Midbrain (tissue), 1 donor: ENCODE data around the gene HDC.

Source experiments
- DNase-seq: peaks from one replicate; lab custom pipeline; 2025; lab: John Stamatoyannopoulos, UW

Gene HDC

GRCh38 chr15:50252556-50252955 is 13.0 kb downstream of the HDC start:
- DNase-seq, result no peak

GRCh38 chr15:50251638-50252182 is 13.8 kb downstream of the HDC start:
- no peak for DNase-seq

GRCh38 chr15:50250760-50251394 is 14.6 kb downstream of the HDC start:
- DNase-seq, result no peak

DNA sequence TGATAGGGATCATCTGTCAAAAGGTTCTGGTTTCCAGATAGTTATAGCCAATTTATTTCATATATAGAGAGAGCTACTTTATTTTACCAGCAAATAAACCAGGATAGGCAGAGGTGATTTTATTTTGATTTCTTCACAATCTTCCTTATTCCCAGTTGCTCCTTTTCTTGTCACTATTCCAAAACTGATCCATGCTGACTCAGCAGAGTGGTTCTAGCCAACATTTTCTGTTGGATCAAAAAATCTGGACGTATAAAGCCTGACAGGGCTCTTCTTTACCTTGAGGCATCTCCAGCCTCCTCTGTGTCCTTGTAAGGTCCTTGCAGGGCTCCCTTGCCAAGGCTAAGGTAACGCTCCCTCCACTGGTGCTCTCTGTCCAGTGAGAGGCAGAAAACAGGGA is 15.8 kb downstream of the HDC start:
- no peak for DNase-seq

DNA sequence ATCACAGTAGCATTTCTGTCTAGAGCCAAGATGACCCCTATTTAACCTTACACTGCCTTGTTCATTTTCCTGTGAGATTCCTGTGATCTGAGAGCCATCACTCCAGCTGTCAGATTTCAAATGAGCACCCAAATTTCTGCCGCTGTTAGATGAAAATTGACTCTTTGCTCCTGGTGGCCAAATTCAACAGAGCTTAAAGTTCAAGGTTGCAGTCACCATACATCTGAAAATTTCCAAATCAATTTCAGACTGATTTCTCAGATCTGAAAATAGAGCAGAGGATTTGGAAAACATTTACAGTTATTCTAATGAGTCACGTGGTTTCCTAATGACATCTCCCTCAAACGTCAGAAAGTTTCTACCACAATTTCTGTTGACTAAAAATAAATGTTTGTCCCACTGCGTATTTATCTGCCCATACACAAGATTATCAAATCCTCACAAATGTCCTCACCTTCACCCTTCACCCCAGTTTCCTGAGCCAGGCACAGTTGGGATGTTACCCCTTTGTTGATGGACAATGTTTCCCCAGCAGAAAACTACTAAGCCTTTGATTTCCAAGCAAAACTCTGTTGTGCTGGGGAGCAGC is 16.4 kb downstream of the HDC start:
- DNase-seq, result no peak

DNA sequence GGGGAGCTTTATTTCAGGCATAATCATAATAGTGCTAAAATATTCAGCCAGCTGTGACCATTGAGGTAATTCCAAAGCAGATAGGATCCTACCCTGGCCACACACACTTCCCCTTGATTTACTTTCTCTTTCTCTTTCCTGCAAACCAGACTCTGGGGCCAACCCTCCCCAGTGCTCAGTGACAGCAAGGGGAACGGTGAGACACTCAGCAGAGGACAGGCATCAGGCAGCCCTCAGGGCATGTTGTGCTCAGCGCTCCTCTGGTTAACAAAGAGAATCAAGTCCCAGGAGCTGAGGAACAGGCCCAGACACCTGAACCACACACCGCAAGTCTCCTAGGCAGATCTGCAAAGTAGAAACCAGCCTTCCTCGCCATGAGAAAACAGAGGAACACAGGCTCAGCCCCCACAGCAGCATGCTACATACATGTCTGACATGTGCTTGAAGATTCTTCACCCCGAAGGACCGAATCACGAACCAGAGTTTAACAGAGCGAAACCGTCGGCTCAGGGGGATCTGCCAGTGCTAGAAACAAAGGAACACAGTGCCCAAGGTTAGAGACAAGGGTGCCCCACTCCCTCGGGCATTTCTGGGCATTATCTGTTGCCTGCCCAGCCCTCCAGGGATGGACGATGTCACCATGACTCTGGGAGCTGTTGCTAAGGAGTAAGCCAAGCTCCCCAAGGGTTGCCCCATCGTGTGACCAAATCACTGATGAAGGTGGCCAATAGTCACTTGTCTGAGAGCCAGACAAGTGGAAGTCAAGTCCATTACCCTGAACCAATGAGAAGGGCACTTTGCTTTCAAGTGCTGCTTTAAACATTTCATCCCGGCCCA is 17.5 kb downstream of the HDC start:
- DNase-seq, result no peak

- no peak for DNase-seq
Measured at GRCh38 chr15:50246631-50247030, 18.9 kb downstream of the HDC start.

DNA sequence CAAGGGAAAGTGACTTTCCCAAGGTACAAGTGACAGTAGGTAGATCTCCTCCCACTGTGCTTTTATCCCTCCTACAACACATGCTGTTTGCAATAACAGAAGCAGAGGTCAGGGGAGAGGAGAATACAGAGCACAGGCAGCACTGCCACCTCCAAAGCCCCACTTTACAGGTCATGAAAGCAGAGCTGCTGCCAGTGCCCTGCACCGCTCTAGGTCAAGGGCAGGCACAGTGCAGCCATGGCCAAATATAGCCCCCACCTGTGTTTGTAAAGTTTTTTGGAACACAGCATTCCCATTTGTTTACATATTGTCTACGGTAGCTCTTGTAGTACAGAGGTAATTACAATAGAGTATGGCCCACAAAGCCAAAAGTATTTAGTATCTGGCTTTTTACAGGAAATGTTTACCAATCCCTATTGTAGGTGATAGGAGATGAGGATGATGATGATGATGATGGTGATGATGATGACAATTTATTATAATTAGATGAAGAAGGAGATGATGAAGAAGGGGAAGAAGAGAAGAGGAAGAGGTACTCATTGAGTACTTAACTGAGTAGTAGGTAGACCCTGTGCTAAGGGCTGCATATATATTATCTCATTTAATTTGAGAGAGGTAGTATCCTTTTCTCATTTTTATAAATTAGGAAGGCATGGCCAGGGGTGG is 20.4 kb downstream of the HDC start:
- no peak for DNase-seq

- no peak for DNase-seq
Measured at GRCh38 chr15:50244153-50244552, 21.4 kb downstream of the HDC start.

DNA sequence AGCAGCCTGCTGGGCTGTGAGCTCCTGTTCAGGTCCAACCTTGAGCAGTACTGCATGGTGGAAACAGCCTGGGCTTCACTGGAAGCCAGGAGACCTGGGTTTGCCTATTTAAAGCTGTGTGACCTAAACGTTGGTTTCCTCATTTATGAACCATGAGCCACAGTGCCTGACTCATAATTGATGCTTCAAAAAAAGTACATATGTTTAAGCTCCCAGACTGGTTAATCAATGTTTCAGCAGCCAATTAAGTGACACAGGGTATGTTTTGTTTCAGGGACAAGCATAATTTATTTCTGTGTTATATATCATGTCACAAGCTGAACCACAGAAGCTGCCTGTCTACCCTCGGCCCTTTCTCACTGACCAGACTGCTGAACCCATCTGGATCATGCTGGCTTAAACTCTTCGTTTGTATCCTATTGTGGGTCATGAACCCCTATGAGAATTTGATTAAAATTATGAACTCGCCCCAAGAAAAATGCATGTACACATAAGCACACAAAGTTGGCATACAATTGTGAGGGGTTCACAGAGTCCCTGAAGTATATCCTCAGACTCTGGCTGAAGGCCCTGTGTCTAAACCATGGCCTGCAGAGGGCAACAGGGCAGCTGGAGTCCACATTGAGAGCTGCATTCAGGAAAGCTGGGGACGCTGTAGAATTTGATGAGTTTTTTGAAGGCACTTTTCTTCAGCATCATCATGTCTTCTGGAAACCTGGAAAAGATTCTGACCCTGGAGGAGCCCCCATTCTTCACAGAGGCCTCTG is 23.7 kb downstream of the HDC start:
- DNase-seq, result no peak

GRCh38 chr15:50238255-50238654 is 27.3 kb downstream of the HDC start:
- DNase-seq, result no peak

GRCh38 chr15:50236433-50236832 is 29.1 kb downstream of the HDC start:
- no peak for DNase-seq

DNA sequence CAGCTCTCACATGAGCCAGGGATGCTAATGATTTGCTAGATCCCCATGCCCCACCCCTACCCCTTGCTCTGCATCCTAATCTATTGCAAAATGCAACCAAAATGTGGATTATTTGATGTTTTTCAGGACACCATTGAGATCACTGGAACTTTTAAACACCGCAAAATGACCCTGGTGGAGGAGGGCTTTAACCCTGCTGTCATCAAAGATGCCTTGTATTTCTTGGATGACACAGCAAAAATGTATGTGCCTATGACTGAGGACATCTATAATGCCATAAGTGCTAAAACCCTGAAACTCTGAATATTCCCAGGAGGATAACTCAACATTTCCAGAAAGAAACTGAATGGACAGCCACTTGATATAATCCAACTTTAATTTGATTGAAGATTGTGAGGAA is 29.7 kb downstream of the HDC start:
- no peak for DNase-seq

- DNase-seq, result no peak
Measured at GRCh38 chr15:50234764-50235163, 30.8 kb downstream of the HDC start.

- DNase-seq, result no peak
Measured at GRCh38 chr15:50233192-50233736, 32.3 kb downstream of the HDC start.

DNA sequence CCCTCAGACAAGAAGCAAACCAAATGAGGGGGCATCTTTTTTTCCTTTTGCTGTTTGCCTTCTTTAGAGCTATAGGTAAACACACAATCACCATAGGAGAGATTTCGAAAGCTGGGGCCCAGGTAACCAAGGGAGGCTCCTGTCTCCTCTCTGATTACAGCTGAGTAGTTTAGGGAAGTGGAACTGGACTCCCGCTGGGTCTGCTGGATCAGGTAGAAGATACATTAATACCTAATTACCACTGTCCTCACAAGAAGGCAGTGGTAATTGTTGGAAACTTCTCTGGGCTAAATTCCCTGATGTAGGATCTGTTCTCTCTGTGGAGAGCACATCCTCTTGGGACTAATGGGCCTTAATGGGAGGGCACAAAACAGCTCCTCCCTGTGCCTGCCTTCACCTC is 32.7 kb downstream of the HDC start:
- DNase-seq, result no peak

GRCh38 chr15:50231761-50232160 is 33.8 kb downstream of the HDC start:
- DNase-seq, result no peak

DNA sequence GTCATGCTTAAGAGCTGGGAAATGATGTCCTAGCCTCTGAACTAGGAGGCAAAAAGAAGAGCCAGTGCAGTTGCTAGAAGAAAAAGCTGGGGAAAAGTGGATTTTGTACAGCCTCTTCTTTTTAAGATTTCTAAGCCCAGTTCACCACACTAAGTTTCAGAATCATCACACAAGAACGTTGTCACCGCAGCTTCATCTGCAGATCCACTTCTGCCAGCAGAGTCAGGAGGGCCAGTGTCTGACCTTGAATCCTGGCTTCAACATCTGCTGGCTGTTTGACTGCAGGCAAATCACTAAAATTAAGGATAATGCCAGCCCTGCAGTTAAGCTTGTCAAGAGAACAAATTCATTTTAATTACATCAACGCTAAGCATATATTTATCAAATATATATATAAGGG is 36.2 kb downstream of the HDC start:
- no peak for DNase-seq

DNA sequence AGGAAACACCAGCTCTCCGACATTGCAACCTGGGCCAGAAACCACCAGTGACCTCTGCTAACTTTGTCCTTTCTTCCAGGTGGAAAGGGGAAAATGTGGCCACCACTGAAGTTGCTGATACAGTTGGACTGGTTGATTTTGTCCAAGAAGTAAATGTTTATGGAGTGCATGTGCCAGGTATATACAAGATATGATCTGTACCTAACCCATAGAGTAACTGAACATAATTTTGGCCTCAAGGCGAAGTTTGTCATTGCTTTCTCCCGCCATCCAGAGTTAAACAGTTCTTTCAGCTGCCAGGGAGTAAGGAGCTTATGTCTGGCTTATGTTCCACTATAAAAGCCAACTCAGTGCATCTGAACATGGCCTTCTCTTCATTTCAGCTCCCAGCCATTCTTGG is 36.7 kb downstream of the HDC start:
- DNase-seq, result no peak

DNA sequence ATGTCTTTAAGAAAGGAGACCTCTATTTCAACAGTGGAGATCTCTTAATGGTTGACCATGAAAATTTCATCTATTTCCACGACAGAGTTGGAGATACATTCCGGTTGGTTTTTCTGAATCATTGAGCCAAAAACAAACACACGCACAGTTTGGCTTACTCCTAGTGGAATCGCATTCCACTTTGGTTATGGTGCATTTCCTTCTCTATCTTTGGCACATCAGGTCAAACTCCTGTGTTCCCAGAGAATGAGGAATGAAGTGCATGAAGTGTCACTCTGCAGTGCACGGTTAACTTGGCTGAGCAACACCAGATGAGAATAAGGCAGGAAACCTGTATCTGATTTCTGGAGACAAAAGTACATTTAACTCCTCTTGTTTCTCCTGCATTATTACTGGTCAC is 38.5 kb downstream of the HDC start:
- DNase-seq, result no peak

DNA sequence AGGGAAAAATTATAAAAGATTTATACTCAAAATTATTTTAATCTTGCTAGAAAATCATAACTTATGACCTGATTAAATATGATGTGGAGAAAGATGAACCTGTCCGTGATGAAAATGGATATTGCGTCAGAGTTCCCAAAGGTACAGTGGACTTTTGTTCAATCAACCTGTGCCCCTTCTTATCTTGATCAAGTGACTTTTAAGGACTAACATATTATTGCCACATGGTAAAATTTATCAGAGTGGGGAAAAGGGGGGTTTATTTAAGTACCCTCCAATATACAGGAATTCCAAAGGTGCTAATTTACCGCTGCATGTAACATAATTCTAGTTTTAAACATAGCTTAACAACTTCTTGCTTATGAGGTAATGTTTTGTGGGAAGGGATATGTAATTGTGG is 39.6 kb downstream of the HDC start:
- no peak for DNase-seq
